NK-92 (cell line): ENCODE measurements around the gene ELK1.

Experiments used
- DNase-seq: peaks from one replicate; lab custom pipeline; 2025; ENCODE audit not compliant: unreplicated experiment; lab: John Stamatoyannopoulos, UW

ELK1 gene

GRCh38 chrX:47646636-47647035, 3.7 kb downstream of the ELK1 start:
- no peak for DNase-seq

GRCh38 chrX:47645530-47645929, 4.8 kb downstream of the ELK1 start:
- DNase-seq = no peak

- DNase-seq = no peak
Observed at GRCh38 chrX:47644557-47645091, 5.7 kb downstream of the ELK1 start.

- no peak for DNase-seq
Observed at GRCh38 chrX:47643926-47644325, 6.4 kb downstream of the ELK1 start.

- no peak for DNase-seq
Observed at GRCh38 chrX:47638816-47639215, 11.5 kb downstream of the ELK1 start.

GRCh38 chrX:47637546-47638195, 12.7 kb downstream of the ELK1 start:
- DNase-seq = no peak

- DNase-seq = no peak
Observed at GRCh38 chrX:47634871-47635575, 15.3 kb downstream of the ELK1 start.

GRCh38 chrX:47633689-47634590, 16.4 kb downstream of the ELK1 start:
- no peak for DNase-seq

GRCh38 chrX:47632666-47633065, 17.7 kb downstream of the ELK1 start:
- no peak for DNase-seq

GRCh38 chrX:47631676-47632075, 18.7 kb downstream of the ELK1 start:
- DNase-seq = no peak

- no peak for DNase-seq
Observed at GRCh38 chrX:47629419-47630200, 20.8 kb downstream of the ELK1 start, which contains the start of gene CFP. Gene CFP (minus strand): TSS chrX:47629930. CDS start chrX:47629844, 86 bp downstream.

GRCh38 chrX:47628982-47629381, 21.4 kb downstream of the ELK1 start:
- DNase-seq = no peak

GRCh38 chrX:47625365-47625764, 25.0 kb downstream of the ELK1 start:
- no peak for DNase-seq

- no peak for DNase-seq
Observed at GRCh38 chrX:47623540-47624027, 26.8 kb downstream of the ELK1 start.

- DNase-seq = no peak
Observed at GRCh38 chrX:47621851-47622250, 28.5 kb downstream of the ELK1 start.

GRCh38 chrX:47620303-47620685, 30.1 kb downstream of the ELK1 start:
- no peak for DNase-seq

- DNase-seq = no peak
Observed at GRCh38 chrX:47619486-47620302, 30.7 kb downstream of the ELK1 start, which contains the start of gene SYN1. Gene SYN1 (minus strand): TSS chrX:47619857. CDS start chrX:47619728, 129 bp downstream.

- no peak for DNase-seq
Observed at GRCh38 chrX:47618923-47619485, 31.4 kb downstream of the ELK1 start.

- DNase-seq = no peak
Observed at GRCh38 chrX:47614618-47615017, 35.7 kb downstream of the ELK1 start.
